ENCODE data around the gene NHSL2. TPM values are rescaled to one million over a fixed set of nuclear protein-coding genes. Genes with fewer than 3 reads are reported as not detected.
"Not testable (repeated sequence)": the region's sequence is repeated elsewhere in the genome, so short reads cannot be mapped to it uniquely, and the experiment has no call there.

The NHSL2 gene
- total RNA-seq, 4 donors from 2014 or later = 7.6 to 30.8 (median 9.1) TPM

DNA sequence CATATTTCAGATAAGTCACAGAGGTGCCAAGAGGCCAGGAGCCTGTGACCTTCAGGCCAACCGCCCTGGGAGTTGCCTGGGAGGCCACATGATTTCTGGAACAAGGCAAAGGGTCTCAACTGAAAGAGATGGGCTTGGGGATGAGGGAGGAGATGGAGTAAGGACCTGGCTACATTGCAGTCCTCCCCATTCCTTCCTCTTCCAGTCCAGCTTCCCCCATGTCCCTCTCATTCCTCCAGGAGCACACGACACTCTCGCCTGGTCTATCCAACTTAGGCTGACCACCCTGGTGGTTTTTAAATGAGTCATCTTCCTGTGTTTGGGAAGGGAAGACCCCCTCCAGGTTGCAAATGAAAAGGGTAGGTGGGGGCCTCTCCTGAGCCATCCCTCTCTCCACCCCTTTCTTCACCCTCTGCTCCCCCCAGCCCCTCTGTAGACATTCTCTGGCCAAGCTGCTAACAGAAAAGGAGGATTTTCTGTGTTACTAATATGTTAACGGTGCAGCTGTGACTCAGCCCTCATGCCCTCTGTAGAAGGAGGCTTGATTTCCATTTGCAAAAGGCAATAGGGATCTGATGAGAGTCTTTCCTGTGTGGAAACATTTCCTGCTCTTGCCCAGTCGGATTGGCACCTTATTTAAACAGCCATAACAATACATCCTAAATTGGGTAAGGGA lies 141.9 kb downstream of the NHSL2 start:
- TF ChIP-seq, protein P1, sequence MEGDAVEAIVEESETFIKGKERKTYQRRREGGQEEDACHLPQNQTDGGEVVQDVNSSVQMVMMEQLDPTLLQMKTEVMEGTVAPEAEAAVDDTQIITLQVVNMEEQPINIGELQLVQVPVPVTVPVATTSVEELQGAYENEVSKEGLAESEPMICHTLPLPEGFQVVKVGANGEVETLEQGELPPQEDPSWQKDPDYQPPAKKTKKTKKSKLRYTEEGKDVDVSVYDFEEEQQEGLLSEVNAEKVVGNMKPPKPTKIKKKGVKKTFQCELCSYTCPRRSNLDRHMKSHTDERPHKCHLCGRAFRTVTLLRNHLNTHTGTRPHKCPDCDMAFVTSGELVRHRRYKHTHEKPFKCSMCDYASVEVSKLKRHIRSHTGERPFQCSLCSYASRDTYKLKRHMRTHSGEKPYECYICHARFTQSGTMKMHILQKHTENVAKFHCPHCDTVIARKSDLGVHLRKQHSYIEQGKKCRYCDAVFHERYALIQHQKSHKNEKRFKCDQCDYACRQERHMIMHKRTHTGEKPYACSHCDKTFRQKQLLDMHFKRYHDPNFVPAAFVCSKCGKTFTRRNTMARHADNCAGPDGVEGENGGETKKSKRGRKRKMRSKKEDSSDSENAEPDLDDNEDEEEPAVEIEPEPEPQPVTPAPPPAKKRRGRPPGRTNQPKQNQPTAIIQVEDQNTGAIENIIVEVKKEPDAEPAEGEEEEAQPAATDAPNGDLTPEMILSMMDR (IDR thresholded peaks at IDR 0.05) = no peak
- TF ChIP-seq POLR2A (IDR thresholded peaks at IDR 0.05) = no peak
- intact Hi-C loops (cut with DNase I; ENCODE audit: low total_unique reads) = no loop called here
- no peaks in the 10 kb centered on the region for H3K9me3 ChIP-seq
- no peaks in the 10 kb centered on the region for H3K27me3 ChIP-seq
- H3K4me3 ChIP-seq = no peak overlapping the region
- H3K36me3 ChIP-seq = no peaks in the 10 kb centered on the region
- no peaks in the 10 kb centered on the region for H3K4me1 ChIP-seq
- DNase-seq = no peak
- no peak overlapping the region for H3K27ac ChIP-seq

DNA sequence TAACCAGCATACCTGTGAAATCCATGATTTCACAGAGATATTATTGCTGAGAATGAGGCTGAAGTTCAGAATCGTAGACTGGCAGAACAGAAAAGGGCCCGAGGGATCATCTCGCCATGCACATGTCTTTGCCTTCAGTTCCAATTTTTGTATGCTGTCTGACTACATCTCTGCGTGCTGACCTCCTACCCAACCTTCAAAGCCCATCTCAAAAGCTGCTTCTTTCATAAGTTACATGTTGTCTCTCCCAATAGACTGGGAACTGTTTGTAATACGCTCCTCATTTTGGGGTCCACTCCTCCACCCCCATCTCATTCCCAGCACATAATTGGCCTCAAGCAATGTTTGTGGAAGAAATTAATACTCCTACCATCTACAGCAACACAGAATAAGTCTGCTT lies 142.9 kb downstream of the NHSL2 start:
- H3K27ac ChIP-seq = no peak overlapping the region

DNA sequence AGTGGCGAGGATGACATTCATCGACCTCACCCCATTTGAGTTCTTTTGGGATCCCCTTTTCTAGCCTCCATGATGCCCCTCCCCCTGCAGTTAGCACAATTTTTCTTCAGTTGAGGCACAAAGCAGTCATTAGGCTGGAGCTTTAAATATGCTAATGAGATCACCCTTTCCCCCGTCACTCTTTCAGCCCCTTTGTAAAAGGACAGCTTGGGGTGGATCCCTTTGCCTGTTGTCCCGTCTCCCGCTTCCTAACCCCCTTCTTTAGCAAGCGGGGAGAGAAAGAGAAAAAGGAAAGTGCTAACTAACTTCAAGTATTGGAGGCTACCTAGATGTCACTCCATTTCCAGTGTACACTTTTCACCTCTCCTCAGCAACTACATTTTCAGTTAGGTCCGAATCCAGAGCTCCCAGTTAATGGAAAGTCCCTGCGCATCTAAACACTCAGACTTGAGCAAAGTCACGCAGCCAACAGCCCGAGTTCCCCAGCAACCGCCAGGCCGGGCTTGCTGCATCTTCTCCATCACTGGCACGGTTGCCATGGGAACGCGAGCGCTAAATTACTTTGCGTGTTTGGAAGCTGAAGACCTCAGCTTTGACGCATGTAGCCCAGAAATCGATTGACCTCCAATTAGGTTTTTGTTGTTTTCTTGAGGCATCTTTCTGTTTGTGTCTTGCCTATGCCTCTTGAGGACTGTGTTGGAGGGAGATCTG lies 144.3 kb downstream of the NHSL2 start:
- no peak for DNase-seq
- Histone ChIP-seq H3K27me3 (no peaks in the 10 kb centered on the region), H3K9me3 (no peaks in the 10 kb centered on the region), H3K27ac (no peak overlapping the region), H3K36me3 (no peaks in the 10 kb centered on the region), H3K4me3 (no peak overlapping the region), H3K4me1 (no peaks in the 10 kb centered on the region)
- intact Hi-C loops (cut with DNase I; ENCODE audit: low total_unique reads) = no loop called here
- TF ChIP-seq, protein P1 (IDR thresholded peaks at IDR 0.05) = no peak
- no peak for TF ChIP-seq POLR2A (IDR thresholded peaks at IDR 0.05)

More for the DNA sequence above, 142.9 kb downstream of the NHSL2 start:
- Histone ChIP-seq H3K4me1 (no peaks in the 10 kb centered on the region), H3K27me3 (no peaks in the 10 kb centered on the region), H3K9me3 (no peaks in the 10 kb centered on the region), H3K36me3 (no peaks in the 10 kb centered on the region), H3K4me3 (no peak overlapping the region)
- DNase-seq = no peak
- TF ChIP-seq, protein P1 (IDR thresholded peaks at IDR 0.05) = no peak
- no peak for TF ChIP-seq POLR2A (IDR thresholded peaks at IDR 0.05)
- intact Hi-C loops (cut with DNase I; ENCODE audit: low total_unique reads) = no loop called here

DNA sequence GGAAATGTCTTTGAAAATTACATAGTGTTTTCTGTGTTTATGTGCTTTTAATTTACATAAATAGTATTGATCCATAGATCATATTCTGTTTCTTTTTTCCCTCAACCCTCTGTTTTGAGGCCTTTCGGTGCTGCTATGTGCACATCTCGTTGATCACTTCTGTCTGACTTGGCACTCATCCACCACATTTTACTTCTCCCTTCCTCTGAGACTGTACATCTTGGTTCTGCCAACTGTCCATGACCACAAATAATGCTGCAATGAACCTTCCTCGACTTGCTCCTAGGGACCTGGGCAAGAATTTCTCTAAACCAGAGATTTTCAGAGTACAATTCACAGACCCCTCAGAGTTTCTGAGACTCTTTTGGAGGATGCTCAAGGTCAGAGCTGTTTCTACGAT lies 146.7 kb downstream of the NHSL2 start:
- TF ChIP-seq, protein P1 (IDR thresholded peaks at IDR 0.05) = no peak
- no peak for TF ChIP-seq POLR2A (IDR thresholded peaks at IDR 0.05)
- Histone ChIP-seq H3K9me3 (no peaks in the 10 kb centered on the region), H3K27ac (no peak overlapping the region), H3K4me3 (no peak overlapping the region), H3K36me3 (no peaks in the 10 kb centered on the region), H3K4me1 (no peaks in the 10 kb centered on the region), H3K27me3 (no peaks in the 10 kb centered on the region)
- DNase-seq = no peak
- intact Hi-C loops (cut with DNase I; ENCODE audit: low total_unique reads) = no loop called here

DNA sequence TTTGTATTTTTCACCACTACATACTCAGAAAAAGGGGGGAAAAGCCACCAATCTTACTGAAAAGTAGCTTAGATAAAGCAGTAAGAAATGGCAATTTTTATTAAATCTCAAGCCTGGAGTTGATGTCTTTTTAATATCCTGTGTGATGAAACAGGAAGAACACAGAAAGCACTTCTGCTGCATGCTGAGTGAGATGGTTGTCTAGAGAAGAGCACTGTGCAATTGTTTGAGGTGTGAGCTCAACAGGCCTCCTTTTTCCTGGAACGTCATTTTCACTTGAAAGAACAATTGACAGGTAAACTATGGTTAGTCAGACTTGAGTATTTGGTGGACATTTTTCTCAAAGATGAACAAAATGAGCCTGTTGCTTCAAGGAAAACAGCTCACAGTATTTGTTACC lies 147.2 kb downstream of the NHSL2 start:
- H3K4me3 ChIP-seq = no peak overlapping the region
- no peak for TF ChIP-seq POLR2A (IDR thresholded peaks at IDR 0.05)
- TF ChIP-seq, protein P1 (IDR thresholded peaks at IDR 0.05) = no peak
- no peaks in the 10 kb centered on the region for H3K4me1 ChIP-seq
- no peaks in the 10 kb centered on the region for H3K36me3 ChIP-seq
- DNase-seq = no peak
- intact Hi-C loops (cut with DNase I; ENCODE audit: low total_unique reads) = no loop called here
- H3K9me3 ChIP-seq = no peaks in the 10 kb centered on the region
- H3K27ac ChIP-seq = no peak overlapping the region
- no peaks in the 10 kb centered on the region for H3K27me3 ChIP-seq

DNA sequence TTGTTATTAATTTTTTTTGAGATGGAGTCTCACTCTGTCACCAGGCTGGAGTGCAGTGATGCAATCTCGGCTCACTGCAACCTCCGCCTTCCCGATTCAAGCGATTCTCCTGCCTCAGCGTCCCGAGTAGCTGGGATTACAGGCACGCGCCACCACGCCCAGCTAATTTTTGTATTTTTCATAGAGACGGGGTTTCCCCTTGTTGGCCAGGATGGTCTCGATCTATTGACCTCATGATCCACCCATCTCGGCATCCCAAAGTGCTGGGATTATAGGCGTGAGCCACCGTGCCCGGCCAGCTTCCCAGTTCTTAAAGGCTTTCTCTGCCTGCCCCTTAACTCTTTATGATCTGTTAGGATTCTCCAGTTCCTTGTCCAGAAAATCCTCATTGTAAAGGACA lies 147.7 kb downstream of the NHSL2 start:
- H3K27me3 ChIP-seq; H3K27ac ChIP-seq; H3K36me3 ChIP-seq; intact Hi-C loops (cut with DNase I; ENCODE audit: low total_unique reads); DNase-seq; H3K9me3 ChIP-seq; H3K4me3 ChIP-seq; H3K4me1 ChIP-seq: not testable (repeated sequence)

Measured in uterus (tissue), 4 donors.